H1 (cell line): Measurements from ENCODE around the gene MAGI2.

Source experiments
- POLR2AphosphoS5 ChIP-seq: IDR thresholded peaks from 2 replicates; pipeline ENCODE4 v1.6.1; 2011; ENCODE audit warnings: low read depth, low read length
- TF ChIP-seq, protein P1 (sequence below): IDR thresholded peaks from 2 replicates; pipeline ENCODE4 v1.6.1; 2011; ENCODE audit warnings: low read length, improper control_type of control experiment

GRCh38 chr7:79451580-79451979 is 1.9 kb downstream of the MAGI2 start:
- TF ChIP-seq POLR2AphosphoS5 = no peak
- TF ChIP-seq, protein P1, sequence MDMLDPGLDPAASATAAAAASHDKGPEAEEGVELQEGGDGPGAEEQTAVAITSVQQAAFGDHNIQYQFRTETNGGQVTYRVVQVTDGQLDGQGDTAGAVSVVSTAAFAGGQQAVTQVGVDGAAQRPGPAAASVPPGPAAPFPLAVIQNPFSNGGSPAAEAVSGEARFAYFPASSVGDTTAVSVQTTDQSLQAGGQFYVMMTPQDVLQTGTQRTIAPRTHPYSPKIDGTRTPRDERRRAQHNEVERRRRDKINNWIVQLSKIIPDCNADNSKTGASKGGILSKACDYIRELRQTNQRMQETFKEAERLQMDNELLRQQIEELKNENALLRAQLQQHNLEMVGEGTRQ = no peak
